ENCODE results near the gene EPB41L3.
A peak's percentile ranks its signal among the peaks of the same experiment; 100 is the strongest.

The EPB41L3 gene

DNA sequence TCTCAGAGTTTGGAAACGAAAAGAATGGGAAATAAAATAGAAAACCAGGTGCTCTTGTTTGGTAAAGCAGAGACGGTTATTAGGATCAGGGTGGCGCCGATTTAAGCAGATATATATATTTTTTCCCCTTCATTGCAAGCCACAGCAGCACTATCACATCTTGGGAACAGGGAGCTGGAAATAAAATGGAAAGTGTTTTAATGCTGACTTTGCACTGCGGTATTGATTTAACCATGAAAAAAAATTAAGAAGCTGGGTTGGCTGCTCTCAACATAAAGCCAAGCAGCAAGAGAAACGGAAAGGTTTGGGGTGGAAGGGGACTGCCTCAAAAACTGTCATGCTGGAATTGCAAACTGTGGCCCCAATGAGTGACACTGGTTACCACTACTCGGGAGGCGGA lies 145.5 kb downstream of the EPB41L3 start:
- no peak for DNase-seq

- no peak for DNase-seq
Observed at GRCh38 chr18:5397102-5397501, 146.7 kb downstream of the EPB41L3 start.

DNA sequence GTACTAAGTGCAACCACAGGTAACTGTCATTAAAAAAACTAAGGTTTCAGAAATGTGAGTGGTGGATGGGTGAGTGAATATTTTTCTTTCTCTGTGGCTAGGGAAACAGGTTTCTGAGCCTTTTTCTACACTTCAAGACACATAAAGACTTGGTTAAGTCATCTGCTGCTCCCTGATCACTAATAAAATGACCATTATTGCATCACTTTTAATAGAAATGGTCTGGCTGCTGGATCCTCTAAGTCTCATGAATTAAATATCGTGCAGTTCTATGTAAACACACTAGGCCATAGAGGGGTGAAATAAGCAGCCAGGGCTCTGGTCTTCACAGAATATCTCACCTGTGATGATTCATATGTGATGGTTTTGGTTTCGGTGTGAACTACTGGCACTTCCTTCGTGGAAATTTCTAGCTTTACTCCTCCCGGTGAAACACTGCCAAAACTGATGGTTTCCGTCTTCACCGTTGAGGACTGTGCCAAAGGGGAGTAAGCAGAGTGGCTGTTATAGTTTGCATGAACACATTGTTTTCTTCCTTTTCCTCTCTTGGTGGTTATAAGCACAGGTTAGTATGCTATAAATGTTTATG lies 147.8 kb downstream of the EPB41L3 start:
- DNase-seq = no peak

DNA sequence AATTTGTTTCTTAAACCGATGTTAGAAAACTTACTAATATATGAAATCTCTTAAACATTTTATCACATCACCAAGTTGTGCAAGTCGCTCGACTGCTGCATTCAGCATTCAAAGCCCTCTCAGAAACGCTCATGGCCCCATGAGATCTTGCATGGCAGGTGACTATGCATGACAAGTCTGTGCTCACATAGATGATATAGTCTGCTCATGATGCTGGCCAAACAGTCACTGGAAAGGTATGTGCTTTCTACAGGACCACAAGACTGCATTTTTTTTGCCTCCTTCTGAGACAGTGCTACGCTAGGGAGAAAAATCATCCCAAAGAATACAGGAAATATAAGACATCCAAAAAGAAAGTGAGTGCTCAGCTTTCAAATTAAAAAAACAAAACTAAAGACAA lies 150.0 kb downstream of the EPB41L3 start:
- DNase-seq = no peak

- no peak for DNase-seq
Observed at GRCh38 chr18:5391409-5391808, 152.4 kb downstream of the EPB41L3 start.

GRCh38 chr18:5389356-5389755 lies 154.4 kb downstream of the EPB41L3 start:
- no peak for DNase-seq

DNA sequence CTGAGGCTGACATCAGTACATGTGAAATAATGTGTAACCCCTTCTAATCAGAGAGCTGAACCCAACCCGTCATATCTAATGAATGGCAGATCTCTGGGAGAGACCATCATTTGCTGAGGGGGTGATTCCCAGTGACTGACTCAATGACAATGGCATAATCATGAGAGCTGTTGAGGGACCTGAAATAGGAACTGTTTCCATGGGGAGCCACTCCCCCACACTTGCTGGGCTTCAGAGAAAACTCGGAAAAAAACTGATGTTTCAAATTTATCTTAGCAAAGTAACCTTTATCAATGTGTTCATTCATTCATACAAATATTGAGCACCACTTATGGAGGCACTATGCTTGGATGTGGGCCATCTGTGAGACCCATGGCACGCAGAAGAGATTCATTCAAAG lies 154.9 kb downstream of the EPB41L3 start:
- no peak for DNase-seq

DNA sequence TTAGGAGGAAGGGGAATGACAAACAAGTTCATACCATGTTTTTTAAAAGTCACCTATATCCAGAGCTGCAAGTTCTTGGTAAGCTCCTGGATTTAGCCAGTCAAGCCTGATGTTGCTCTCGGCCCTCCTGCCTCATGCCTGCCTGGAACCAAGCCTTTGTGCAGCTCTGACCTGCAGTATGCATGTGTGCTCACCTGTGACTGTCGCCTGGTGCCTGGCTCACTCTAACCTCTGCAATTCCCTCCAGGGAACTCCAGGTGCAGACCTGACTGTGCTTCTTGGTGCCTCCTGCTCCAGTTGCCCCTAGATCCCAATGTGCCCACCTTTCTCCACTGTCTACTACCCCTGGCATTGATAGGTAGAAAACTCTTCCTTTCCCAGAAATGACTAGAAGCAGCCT lies 163.2 kb downstream of the EPB41L3 start:
- DNase-seq = peak; percentile 18

- no peak for DNase-seq
Observed at GRCh38 chr18:5376986-5377385, 166.8 kb downstream of the EPB41L3 start.

DNA sequence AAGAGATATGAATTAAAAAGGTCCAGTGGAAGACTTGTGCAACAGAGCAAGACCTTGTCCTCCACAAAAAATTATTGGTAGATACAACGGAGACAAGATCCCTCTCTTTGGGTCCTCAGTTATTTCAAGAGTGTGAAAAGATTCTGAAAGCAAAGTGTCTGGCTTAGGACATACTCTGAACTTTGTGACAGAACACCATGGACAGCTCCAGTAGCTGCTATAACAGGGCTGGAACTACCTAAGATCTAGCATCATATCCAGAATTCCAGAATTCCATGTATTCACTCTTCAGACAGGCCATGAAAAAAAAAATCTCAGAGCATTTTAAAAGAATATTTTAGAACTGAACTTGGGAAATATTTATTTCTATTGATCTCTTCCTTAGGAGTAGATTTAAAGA lies 173.5 kb downstream of the EPB41L3 start:
- DNase-seq = no peak

DNA sequence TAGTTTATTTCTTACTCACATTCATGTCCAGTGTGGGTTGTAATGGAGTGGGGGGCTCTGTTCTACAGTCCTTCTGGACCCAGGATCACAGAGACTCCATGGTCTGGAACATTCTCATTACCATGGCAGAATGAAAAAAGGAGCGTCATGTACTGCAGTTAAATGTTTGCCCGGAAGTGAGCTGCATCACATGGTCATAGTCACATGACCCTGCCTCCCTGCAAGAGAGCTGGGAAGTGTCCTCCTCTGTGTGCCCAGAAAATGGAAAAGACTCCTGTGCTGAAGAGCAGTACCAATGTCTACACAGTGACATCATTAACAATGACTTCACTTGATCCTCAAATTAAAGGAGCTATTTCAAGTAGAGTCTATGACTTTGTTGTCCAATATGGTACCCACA lies 174.3 kb downstream of the EPB41L3 start:
- no peak for DNase-seq

GRCh38 chr18:5365443-5365842 lies 178.4 kb downstream of the EPB41L3 start:
- DNase-seq = no peak

- no peak for DNase-seq
Observed at GRCh38 chr18:5350636-5351035, 193.2 kb downstream of the EPB41L3 start.

Data from DMS53 (cell line).